Left renal cortex interstitium (tissue), 4 donors: ENCODE results near the gene USP20. TPM values are rescaled to one million over a fixed set of nuclear protein-coding genes. Genes with fewer than 3 reads are reported as not detected.
A peak's percentile ranks its signal among the peaks of the same experiment; 100 is the strongest.

Experiments used
- DNase-seq, 4 donors: peaks; one replicate each; pipeline ENCODE4 v3.0.0-alpha.2; 2013; ENCODE audit warnings: low read depth in 4 of 4, low spot score in 2 of 4, missing footprints in 1 of 4
- polyA plus RNA-seq, 4 donors: library from polyadenylated mRNA; unstranded; fragments of 120-200 nt; gene quantifications; one replicate each; pipeline ENCODE4 v1.2.1, GENCODE V29; 2013; ENCODE audit not compliant: insufficient read length in 4 of 4

Gene USP20
- polyA plus RNA-seq, 4 donors: 17.6 to 31.3 (median 22.8) TPM

DNA sequence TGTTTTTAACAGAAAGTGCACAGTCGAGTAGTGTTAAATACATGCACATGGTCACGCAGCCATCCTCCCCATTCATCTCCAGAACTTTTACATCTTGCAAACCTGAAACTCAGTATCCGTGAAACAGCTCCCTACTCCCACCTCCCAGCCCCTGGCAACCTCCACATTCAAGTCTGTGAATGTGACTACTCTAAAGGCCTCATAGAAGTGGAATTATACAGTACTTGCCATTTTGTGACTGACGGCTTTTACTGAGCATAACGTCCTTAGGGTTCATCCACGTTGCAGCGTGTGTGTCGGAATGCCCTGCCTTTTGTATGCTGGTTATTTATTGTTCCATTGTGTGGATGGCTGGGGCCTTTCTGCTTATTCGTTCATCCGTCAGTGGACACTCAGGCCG lies 35.8 kb downstream of the USP20 start:
- no peak for DNase-seq

DNA sequence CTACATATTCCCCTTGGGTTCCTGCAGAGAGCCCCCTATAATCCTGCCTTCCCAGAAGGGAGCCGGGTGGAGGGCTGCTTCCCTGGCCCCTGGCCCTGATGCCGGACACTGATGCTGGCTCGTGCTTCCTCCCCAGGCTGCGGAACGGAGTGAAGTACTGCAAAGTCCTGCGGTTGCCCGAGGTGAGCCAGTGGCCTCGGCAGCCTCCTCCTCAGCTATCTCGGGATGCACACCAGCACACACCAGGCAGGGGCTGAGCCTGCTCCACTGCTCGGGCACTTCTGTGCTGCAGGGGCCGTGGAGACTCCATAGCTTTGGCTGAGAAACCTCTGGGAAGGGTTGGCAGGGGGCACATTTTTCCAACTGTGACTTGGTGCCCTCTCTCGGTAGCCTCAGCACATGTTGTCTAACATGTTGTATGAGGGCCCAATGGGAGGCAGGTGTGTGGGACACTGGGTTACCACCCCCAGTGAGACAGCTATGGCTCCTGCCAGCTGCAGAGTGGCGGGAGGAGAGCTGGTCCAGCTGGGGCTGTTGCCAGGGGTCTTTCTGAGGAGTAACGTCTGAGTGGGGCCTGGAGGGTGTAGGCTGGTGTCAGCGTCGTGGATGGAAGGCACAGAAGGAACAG lies 38.4 kb downstream of the USP20 start:
- DNase-seq: no peak

DNA sequence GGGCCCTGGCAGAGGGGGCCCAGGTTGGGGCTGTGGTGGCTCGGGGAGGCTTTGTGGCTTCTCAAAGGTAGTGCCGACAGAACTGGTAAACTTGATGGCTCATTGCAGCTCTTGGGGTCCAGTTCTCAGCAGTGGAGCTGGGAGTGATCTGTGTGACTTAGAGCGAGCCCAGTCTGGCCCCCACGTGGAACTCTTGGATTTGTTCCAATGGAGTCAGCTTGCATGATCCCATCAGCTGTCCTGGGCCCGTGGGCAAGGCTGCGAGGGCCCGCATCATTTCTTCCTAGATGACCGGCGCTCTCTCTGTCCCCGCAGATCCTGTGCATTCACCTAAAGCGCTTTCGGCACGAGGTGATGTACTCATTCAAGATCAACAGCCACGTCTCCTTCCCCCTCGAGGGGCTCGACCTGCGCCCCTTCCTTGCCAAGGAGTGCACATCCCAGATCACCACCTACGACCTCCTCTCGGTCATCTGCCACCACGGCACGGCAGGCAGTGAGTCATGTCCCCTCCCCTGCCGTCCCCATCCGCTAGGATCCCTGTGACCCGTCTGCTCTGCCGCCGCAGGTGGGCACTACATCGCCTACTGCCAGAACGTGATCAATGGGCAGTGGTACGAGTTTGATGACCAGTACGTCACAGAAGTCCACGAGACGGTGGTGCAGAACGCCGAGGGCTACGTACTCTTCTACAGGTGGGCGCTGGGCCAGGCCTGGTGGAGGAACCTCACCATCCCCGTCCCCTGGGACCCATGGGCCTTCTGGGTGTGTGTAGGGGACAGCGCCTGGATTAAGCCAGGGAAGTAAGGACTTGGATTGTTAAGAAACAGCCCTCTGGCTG lies 39.2 kb downstream of the USP20 start:
- DNase-seq: no peak

DNA sequence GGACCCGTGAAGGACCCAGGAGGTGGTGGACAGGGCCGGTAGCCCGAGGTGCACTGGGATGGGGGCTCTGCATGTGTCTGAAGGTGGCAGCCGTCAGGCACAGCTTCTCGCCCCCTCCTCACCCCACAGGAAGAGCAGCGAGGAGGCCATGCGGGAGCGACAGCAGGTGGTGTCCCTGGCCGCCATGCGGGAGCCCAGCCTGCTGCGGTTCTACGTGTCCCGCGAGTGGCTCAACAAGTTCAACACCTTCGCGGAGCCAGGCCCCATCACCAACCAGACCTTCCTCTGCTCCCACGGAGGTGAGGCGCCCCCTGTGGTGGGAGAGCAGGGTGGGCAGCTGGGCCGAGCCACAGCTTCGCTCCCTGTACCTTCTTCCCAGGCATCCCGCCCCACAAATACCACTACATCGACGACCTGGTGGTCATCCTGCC lies 39.9 kb downstream of the USP20 start:
- DNase-seq: no peak

DNA sequence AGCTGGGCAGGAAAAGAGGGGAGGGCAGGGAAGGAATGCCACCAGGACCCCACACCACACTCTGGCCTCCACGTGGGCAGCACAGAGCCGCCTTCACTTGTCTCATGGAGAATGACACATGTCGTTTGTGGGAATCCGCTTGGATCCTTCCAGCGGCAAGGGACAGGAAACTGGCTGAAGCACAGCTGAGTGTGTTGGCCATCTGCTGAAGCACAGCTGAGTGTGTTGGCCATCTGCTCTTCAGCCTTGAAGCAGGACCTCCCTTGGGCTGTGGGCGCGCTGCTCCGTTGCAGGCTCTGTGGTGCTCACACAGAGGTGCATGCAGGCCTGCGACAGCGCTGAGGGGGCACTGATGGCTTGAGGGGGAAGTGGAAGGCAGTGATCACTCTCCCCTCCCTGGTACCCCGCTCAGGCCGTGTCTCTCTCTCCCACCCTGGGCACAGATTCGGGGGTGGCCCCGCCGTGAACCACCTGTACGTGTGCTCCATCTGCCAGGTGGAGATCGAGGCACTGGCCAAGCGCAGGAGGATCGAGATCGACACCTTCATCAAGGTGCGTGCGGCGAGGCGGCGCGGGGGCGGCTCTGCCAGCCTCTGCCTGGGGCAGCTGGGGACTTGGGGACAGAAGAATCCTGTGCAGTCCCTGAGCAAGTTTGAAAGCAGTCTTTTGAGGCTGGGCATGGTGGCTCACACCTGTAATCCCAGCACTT lies 40.6 kb downstream of the USP20 start:
- DNase-seq: no peak

DNA sequence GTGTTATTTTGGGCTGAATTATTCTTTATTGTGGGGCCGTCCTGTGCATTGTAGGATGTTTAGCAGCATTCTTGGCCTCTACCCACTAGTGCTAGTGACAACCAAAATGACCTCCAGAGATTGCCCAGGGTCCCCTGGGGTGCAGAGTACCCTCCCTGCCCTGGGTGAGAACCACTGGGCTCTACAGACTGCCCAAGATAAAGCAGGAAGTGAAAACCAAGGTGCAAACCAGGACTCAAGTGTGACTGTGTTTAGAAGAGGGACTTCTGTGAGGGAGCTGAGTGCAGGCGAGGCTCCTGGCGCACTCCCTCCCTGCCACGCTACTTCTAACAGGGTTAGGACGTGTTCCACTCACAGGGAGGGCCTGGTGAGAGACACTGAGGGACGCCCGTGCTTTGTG lies 41.6 kb downstream of the USP20 start:
- no peak for DNase-seq

DNA sequence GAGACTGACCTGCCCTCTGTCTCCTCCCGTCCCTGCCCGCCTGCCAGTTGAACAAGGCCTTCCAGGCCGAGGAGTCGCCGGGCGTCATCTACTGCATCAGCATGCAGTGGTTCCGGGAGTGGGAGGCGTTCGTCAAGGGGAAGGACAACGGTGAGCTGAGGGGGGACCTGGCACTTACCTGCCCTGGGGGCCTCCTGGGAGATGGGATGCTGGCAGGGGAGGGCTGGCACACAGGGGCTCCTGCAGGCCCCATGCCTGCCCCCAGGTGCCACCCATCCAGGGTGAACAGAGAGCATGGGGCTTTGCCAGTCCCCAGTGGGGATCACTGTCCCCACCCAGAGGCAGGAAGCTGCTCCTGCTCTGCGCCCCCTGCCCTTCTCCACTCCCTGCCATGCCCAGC lies 43.0 kb downstream of the USP20 start:
- no peak for DNase-seq

DNA sequence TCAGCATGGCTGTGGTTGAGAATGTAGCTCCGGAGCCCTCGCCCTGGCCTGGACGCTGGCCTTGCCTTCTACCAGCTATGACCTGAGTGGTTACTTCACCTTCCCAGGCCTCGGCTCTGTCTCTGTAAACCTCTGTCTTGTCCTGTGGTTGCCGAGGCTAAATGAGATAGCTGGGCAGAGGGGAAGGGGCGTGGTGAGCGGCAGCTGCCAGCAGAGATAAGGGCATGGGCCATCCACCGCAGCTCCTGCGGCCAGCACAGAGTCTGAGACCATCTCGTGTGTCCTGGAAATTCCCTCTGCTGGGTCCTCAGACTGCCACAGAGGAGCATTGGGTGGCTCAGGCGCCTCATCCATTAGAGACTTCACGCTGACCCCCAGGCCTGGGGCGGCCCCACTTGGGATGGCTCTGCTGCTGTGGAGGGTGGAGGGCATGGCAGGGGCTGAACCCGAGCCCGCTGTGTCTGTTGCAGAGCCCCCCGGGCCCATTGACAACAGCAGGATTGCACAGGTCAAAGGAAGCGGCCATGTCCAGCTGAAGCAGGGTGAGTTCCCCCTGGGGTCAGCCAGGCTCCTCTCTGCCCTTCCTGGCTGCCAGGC lies 43.9 kb downstream of the USP20 start:
- DNase-seq: no peak

DNA sequence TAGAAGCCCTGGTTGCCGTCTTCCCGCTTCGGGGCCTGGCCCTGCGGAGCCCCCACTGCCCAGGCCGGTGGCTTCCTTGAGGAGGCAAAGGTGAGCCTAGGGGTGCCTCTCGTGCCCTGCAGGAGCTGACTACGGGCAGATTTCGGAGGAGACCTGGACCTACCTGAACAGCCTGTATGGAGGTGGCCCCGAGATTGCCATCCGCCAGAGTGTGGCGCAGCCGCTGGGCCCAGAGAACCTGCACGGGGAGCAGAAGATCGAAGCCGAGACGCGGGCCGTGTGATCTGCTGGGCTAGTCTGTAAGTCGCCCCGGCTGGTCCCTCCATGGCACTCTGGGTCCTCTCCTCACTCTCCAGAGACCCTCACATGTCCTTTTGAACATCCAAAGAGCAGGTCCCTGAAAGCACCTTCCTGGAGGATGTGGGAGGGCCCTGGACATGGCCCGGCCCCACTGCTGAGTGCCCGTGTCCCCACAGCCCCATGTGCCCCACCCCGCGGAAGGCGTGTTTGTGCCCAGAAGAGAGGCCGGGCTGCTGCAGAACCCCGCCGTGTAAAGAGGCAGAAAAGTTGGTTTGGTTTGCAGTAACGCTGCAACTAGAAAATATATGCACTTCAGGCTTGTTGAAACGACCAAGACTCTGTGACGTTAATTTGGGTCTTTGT lies 44.9 kb downstream of the USP20 start:
- DNase-seq: no peak

DNA sequence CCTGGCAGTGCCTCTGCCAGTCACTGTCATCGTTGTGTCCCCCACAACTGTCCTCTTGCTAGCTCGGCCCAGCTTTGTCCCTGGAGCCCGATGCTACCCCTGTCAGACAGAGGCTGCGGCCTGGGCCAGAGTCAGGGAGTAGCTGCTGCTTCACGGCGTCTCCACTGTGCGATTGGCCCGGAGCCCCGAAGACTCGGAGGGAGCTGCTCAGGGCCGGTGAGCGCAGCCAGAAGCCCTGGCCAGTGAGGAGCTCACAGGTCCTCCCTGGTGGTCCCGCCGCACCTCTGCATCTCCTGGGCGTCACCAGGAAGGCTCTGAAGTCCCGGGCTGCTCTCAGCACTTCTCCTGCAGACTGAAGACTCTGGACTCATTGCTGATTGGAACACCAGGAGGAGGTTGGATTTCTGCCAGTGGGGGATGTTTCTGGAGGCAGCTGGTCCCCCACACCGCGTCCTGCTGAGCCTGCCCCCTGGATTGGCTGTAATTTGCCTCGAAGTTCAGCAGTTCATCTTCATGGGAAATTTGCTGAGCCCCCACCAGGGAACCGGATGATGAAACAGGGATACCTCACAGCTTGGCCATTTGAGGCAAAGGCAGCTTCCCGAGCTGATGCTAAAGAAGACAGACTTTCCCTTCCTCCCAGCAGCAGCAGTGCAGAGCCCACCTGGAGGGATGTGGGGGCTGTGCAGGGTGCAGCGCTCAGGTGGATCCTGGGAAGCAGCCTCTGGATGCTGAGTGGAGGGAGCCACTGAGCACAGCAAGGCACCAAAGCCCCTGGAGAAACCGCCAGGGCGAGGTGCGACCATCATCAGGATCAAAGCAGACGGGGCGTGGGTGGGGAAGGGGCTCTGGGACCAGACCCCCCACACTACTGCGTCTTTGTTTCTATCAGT lies 45.6 kb downstream of the USP20 start:
- DNase-seq: no peak

DNA sequence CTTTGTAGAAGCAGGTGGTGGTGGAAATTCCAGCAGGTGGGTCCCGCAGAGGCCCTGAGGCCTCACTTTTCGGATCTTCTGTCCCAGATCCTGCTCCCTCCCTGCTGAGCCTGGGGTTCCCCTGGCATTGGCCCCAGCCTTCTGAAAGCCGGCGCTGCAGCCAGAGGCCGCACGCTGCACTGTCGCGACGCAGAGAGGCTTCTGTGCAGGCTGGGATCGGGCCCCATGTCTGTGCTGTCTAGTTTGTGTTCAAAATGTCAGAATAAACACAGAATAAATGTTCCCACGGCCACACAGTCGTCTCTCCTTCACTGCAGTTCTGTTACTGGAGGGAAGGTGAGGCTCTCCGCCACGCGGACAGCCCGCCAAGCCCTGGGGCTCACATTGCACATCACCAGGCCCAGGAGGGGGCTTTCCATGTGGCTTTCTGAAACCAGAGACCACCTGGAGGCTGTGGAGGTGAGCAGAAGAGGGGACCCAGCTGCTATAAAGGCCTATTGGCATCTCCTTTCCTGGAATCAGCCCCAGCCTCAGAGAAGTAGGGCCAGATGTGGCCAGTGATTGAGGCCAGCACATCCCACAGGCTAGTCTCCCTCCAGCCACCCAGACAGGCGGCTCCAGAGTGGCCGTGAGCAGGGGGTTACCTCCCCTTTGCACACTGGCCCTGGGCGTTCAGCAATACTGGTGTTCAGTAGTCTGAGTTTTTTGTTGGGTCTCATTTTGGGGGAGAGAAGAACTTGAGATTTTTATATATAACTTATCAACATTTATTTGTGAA lies 46.5 kb downstream of the USP20 start:
- DNase-seq: no peak

DNA sequence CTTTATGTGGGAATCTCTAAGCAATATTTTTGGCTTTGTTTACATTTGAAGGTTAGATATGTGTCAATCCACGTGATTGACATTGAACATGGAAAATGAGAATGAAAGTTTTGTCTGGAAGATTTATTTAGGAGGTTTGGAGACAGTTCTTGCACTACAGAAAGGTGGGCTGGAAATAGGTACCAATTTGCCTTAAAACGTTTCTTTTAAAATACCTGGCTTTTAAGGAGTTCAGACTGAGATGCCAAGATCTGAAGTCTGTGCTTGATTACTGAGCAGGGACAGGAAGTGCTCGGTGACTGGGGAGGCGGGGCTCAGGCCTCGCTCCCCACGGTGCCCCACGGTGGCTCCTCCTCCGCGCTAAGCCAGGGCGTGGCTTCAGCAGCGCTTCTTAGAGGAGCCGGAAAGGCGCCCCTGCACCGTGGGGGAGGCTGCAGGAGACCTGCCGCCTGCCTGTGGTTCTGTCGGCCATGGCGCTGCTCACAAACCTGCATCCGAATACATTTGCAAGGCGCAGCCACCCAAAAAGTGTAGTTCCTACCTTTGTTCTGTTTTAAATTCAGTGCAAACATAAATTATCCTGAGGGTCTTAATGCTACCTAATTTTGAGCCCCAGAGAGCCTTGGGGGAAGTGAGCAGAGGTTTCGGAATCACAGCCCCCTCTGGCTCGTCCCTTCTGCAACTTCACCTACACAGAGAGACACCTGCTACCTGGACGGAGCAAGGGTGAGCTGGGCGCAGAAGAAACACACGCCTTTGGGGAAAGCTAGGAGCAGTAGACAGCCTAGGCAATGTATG lies 49.2 kb downstream of the USP20 start:
- DNase-seq: peak in 3 of 4 donors; percentile 54 to 85 (median 79)

DNA sequence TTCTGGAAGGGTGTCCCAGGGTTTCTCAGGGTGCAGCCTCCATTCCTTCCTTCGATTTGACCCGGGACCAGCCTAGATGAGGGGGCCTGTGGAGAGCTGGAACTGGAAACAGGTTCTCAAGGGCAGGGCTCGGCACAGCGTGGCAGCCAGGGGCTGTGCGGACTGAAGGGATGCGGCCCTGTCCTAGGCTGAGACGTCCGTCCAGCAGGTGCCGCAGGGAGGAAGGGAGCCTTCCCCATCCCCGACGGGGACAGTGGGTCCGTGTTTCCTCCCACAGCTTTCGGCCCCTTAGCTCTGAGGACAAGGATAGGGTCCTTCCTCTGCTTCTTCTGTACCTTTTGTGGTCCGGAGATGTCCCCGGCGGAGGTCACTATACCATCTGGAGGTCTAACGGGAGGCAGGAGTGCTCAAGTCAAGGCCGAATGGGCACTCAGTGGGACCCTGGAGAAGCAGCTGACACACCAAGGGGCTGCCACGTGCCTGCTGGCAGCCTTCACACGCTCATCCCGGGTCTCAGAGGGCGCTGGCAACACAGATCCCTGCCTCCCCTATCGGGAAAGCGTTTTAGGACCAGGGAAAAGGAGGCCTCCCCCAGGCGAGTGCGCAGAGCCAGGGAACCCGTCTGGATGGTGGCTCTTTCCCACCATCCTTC lies 49.9 kb downstream of the USP20 start:
- DNase-seq: no peak

DNA sequence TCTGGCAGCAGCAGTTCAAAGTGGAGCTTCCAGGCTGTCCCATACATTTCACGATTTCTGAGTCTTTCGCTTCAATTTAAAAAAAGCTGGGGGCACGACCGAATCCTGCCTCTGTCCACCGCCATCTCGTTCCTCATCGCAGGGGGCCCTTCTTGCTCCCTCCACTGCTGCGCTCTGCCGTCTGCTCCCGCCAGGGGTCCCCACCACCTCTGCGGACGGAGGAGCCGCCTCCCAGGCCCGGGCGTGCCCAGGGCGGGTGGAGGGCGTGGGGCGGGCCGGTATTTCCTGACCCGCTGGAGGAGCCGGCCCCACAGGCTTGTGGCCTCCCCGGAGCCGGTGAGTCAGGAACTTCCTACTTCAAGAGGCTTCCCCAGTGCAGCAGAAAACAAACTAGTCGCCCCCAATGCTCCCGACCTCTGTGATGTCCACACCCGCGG lies 50.4 kb downstream of the USP20 start:
- DNase-seq: peak in 2 of 4 donors; percentile 47 to 71

DNA sequence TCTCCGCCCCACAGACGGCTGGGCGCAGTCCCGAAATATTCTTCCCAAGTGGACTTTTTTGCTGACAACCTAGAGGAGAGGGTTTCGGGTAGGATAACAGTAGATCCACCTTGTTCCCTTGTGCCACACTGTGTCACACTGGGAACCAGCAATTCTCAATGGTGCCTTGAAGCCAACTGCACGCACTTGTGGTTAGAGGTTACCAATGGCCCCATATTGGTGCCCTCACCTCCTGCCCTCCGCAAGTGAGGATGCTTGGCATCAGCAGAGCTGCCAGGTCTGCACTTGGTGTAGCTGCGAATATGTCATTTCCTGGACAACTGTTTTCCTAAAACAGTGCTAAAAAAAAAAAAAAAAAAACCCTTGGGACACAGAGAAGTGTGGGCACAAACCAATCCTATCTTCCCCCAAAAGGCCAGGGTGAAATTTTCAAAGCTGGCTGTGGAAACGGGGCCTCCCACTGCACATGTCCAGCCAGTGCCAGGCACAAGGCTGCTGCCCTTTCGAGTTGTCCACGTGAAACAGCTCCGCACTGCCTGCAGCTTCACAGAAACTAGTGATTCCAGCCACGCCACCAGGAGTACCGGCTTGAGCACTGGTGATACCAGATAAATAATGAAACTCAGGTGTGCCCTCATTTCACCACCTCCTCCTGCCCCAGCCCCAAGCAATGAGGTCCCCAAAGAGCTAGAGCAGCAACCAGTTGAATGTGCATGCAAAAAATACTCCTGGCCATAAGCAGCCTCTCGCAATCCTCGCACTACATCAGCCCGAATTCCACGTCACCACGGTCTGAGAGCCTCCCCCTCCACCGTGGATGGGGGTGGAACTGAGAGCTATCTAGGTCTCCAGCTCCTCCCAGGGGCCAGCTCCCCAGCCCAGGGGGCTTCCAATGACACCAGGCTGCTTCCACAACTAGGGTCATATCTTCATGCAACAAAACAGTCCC lies 51.2 kb downstream of the USP20 start:
- DNase-seq: no peak
